HuH-7 (cell line): ENCODE measurements around the gene PAX5.
A peak's percentile ranks its signal among the peaks of the same experiment; 100 is the strongest.

Experiments used
- DNase-seq: peaks from one replicate; pipeline ENCODE4 v3.0.0; 2011; ENCODE audit warnings: low spot score

PAX5 gene

DNA sequence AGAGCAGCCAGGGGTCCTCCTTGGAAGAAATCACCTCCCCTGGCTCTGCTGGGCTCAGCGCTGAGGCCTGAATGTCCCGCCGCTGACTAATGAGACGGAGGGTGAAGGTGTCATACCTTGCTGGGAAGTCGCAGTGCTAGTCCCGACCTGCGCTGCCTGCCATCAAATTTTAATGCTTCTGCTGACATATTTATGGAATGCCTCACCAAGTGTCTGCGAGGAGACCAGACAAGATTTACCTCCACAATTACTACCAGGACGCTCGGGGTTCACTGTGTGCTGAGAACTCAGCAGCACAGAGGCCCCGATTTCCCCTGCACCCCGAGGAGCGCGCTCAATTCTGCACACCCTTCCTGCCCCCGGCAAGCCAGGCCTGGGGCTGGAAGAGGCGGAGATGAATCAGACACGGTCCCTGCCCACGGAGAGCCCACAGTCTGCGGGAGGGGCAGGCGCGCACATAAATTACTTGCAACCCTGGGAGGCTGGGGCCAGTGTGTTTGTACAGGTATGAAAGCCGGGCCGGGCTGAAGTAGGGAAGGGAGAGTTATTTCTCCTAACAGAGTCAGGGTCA lies 175.2 kb downstream of the PAX5 start:
- no peak for DNase-seq

DNA sequence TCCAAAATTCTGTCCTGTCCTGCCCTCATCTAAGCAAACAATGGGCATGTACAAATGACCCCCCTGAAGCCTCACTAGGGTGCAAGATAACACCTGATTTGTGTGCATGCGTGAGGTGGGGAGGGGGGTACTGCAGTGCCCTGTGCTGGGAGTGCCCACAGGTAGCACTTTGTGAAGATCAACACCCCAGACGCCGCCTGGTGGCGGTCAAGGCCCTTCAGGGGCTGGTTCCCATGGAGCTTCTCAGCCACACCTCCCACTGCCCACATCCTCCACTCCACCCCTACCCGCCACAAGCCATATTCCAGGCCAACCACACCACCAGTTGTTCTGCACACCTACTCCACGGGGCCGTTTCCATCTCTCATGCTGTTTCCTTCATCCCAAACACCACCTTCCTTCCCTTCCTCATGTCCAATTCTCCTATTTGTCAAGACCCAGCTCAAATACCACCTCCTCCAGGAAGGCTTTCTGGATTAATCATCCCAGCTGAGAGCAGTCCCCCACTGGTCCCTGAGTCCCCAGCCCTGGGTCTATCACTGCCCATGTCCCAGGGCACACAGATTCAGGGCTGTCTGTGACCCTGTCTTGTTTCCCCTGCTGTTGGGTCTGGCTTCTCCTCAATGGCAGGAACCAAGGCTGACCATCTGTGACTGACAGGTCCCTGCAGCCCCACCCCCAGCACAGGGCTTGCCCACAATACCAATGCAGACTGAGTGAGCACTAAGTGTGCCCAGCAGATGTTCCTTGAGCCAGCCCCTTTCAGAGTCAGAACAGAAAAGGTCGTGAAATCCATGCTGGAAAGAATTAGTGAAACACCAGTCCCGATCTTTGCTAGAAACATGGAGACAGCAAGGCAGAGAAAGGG lies 178.4 kb downstream of the PAX5 start:
- peak; percentile 97 for DNase-seq

DNA sequence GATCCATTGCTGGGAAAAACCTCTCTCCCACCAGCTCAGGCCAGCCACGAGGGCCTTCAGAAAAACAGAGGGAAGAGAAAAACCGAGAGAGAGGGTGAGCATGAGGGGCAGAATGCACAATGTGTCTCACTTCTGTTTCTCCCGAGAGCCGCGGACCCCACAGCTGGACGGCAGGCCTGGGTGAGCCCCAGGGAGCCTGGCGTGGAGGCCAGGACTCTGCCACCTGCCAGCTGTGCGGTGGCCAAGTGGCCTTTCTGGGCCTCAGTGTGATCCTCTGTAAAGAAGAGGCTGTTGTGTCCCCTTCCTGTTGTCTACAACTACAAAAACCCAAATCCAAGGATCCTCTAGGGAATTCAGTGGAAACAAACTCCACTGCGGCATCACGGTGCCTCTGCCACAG lies 179.3 kb downstream of the PAX5 start:
- DNase-seq: no peak

DNA sequence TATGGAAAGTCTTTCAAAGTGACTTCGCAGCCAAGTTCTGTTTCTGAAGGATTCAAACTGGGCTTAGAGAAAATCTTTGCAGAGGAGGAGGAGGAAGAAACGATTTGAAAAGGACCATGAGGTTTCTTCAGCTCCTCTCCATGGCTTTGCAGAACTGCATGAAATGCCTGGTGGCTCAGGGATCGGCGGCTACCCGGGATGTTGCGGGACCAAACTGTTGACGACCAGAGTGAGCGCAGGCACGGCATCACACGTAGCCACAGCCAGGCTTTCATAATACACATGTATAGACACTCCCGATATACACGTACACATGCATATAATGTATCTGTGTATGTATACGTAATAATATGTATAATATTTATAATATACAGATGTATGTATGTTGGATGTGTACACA lies 180.0 kb downstream of the PAX5 start:
- no peak for DNase-seq

DNA sequence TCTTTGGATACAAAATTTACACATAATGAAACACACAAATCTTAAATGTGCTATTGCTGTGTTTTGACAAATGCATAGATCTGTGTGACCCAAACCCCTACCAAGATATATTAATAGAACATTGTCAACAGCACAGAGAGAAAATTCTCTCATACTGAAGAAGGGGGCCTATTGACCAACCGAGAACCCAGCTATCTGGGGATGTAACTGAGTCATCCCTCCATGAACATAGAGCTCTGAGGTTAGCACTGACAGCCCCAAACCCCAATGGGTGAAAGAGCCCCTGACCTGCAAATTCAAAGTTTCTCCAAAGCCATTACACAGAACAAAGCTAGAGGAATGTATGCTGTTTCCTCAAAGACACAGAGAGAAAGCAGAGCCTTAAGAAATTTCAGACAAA lies 180.8 kb downstream of the PAX5 start:
- no peak for DNase-seq

DNA sequence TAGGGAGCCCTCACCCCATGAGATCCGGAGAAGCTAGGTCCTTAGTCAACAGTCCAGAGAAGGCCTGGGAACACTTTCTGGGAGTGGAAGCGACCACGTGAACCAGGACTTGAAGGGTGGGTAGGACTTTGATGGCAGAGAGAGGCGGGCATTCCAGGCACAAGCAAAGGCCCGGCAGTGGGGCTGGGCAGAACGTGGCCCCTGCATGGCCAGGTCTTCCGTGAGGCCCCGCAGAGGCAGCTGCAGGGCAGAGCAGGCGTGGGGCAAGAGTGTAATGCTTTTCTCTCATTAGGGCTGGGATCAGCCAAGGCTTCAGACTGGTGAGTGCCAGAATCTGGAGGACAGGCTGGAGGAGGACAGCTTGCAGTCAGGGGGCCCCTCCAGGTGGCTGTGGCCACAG lies 184.1 kb downstream of the PAX5 start:
- no peak for DNase-seq

DNA sequence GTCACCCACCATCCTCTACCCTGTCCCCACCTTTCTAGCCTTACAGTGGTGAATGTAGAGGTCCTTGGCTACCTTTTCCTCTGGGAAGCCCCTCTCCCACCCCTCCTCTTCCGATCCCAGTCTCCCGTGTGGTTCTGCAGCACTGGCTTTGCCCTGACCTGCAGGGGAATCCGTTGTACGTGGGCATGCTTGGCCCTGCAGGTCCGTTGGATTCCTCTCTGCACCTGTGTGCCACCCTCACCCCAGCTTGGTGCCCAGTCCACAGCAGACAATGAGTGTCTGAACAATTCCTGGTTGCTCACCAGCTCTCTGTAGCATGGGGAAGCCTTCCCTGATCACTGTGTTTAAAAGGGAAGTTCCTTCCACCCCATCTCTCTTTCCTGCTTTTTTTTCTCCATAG lies 185.1 kb downstream of the PAX5 start:
- no peak for DNase-seq

DNA sequence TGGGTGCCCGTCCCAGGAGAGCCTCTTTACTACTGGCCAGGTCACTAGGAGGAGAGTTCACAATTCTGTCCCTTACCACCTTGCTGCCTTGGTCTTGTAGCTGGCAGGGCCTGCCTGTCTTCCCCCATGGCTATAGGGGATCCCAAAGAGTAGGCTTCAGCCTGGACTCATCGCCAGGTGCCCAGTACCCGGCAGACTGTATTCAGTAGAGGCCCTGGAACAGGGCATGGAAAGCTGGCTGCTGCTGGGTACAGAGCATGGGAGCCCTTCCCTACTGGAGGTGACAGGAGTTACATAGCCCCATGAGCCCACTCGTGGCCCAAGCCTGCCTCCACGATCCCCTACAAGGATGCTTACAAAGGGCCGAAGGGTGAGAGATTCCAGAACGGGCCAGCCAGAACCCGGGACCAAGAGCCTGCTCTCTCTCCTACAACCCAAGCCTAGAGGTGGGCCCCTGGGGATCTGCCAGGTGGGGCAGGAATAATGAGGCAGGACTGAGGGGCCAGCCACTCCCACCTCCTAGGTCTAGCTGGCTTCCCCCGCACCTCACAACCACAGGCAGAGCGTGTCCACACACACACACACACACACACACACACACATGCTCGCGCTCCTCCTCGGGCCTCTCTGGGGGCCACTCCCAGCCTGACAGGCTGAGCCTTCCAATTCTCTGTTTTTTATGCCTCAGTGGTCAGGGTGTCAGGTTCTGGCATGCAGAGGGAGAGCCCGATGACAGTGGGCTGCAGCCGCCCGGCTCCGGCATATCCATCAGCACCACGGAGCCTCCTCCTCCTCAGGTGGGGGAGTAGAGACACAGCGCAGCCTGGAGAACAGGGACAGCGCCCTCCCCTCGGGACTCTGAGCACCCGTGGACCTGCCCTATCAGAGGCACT lies 186.0 kb downstream of the PAX5 start:
- no peak for DNase-seq

DNA sequence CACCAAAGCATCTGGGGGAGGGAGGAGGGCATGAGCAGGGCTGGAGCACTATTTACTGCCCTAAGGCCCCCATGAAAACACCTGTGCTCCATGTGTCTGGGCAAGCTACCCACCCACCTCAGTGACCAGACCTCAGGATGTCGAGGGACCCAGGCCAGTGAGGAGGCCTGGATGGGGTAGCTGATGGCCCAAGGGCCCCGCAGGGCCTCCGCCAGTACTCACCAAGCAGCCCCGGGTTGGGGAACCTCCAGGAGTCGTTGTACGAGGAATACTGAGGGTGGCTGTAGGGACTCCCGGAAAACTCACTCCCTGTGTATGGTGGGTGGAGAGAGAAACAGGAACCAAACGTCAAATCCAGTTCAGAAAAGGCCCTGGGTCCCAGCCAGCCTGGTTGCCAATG lies 187.4 kb downstream of the PAX5 start:
- no peak for DNase-seq

DNA sequence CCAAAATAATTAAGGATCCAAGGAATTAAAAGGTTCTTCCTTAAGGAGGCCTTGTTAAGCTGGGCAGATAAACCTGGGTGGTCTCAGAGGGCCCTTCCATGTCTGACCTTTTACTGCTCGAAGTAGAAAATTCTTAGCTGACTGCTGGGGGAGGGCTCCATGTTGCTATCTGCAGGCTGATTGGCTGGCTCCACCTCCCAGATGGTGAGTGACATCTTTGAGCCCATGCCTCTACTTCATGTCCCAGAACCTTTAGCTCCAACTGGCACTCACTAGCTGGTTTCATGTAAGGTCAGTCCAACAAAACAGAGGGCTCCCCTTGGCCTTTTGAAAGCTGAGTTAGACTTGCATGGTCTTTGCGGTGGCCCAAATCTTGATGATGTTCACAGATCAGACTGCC lies 188.2 kb downstream of the PAX5 start:
- DNase-seq: no peak

DNA sequence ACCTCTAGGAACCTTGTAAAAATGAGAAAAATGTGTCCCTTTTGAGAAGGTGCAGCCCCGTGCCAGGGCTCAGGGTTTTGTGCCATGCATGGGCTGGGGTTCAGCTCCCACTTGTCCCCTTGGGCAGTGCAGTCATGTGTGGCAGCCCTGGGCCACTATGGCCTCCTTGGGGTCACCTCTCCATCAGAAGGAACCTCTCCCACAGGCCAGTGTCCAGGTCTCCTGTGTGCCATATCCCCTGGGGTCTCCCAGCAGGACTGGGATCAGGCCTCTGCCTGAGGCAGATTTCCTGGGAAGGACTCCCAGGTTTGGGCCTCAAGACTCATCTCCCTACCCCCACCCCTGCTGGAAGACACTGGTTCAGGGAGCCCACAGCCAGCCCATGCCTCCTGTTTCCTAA lies 189.1 kb downstream of the PAX5 start:
- no peak for DNase-seq

DNA sequence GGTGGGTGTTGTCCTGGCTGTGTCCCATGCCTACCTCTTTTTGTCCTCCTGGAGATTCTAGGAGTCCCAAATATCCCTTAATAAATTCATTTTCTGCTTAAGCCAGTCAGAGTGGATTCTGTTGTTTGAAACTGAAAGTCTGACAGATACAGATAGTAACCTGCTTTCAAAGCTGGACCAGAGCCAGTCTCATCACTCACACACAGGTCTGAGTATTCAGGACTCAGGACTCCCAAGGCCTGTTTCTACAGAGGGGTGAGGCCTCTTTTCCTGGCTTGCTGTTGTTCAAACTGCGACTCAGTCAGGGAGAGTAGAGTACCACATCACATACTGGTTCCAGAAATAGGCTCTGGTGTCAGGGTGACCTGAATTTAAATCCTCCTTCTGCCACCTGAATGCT lies 190.1 kb downstream of the PAX5 start:
- DNase-seq: no peak

DNA sequence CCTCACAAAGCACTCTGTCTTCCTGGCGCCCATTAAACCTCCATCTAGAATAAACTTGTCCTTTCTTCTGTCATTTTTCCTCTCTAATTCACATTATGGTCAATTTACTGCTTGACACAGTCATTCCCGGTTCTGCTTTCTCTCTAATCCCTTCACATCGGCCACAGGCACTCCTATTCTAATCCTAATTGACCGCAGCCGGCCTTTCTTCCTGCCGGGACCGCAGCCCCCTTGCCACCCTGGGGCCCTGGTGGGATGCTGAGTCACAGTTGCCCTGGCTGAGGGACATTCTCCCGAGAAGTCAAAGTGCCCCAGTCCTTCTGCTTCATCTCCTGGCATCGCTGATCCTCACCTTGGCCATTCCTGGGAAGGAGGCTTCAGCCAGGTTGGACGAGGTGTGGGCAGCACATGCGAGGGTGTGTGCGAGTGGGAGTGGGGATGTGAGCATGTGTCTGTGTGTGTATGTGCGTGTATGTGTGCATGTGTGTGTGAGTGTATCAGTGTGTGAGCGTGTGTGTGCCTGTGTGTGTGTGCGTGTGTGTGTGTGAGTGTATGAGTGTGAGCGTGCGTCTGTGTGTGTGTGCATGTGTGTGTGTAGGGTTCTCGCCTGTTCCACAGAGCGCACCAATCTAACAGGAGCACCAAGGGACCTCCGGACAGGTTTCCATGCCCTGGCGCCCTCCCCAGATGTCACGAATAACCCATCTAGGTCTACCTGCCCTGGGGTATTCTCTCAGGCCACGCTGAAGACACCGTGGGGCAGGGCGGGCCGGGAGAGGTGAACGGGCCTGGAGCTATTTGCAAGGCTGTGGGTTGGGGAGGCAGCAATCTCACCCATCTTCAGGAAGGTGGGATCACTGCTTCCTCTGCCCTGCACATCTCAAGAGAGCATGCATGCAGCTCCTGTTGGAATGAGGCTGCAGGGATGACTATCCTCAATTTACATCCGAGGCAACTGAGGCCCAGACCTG lies 191.2 kb downstream of the PAX5 start:
- no peak for DNase-seq

DNA sequence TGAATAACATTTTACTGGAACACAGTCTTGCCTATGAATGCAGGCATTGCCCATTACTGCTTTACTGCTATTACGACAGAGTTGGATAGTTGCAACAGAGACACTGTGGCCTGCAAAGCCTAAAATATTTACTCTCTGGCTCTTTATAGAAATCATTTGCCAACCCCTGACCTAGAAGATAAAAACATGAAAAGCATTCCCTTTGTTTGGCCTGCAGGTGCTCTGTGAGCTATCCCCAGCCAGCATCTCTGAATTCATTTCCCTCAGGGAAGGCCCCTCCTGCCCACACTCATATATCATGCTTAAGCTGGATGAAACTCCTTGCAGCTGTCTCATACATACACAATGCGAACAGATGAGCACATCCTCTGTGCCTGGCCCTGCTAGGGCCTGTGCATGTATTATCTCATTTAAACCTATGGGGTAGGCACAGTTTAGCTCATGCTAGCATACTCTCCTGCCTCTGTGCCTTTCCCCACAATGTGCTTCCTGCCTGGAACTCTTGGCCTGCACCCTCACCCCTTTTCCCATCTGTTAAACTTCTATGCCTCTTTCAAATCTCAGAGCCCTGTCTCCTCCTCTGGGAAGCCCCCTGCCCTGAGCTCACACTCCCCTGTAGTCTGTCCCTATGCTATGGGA lies 193.1 kb downstream of the PAX5 start:
- DNase-seq: peak; percentile 85

DNA sequence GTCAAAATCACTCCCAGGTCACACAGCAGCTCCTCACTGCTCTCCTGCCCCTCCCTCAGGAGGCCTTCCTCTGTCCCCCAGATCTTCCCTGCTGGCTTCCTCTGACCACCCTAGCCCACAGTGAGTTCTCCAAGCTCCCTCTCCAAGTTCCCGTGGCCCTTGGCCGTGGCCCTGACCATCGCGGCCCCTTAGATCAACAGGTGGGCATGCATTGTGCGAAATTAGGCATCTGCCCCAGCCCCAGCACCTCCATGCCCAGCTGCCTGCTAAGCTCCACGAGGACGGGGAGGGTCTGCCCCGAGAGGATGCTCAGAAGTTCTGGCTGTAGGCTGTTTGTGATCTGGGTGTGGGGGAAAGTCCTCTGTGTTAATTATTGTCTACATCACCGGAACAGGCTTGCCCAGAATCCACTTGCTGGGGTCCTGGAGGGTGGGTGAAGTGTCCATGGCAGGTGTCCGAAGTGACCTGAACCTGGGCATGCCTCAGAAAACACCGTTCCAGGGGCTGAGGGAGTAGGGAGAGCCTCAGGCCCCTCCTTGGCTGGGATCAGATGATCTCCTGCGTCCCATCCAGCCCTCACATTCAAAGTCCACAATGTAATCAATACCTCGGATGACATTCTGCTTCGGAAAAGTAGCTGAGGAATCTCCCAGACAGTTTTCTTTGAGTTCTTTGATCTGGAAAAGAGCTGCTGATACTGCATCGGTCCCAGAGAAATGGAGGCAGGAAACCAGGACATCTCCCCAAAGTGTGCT lies 194.8 kb downstream of the PAX5 start:
- DNase-seq: peak; percentile 62

DNA sequence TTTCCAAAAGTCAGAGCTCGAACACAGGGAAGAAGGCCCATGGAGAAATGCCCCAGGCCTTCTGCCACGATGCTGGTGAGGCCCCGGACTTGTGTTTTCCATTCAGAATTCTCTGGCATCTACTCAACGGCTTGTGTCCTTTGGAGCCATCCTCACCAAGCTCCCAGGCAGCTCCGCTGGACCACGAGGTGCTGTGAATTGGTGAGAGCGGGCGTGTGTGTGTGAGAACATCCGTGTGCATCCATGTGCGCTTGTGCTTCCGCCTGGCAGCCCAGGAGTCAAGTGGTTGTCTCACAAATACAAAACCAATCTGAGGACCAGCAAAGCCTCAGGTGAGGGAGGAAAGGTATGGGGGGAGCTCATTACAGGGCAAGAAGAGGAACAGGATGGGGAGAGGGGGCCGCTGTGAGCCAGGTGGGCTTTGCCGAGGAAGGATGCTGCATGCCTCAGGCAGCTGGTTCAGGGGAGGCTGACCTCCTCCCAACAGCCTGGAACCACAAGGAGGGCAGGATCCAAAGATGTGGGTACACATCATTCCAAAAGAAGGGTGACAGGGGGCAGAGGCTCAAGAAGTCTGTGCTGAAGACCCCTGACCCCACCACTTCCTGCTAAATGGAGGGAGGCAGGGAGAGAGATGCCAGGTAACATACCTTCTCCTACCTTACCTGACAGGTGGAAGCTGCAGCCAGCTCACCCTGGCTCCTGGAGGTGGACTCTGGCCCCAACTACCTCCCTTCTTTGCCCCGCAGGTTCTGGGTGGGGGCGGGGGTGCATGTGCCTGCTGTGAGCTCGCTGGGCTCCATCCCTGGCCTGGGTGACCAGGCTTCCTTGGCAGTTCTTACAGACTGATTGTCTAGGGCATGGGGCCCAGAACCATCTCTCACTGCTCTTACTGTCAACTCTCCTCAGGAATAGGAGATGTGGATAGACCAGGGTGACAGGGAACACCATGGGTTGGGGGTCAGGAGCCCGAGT lies 196.3 kb downstream of the PAX5 start:
- no peak for DNase-seq

DNA sequence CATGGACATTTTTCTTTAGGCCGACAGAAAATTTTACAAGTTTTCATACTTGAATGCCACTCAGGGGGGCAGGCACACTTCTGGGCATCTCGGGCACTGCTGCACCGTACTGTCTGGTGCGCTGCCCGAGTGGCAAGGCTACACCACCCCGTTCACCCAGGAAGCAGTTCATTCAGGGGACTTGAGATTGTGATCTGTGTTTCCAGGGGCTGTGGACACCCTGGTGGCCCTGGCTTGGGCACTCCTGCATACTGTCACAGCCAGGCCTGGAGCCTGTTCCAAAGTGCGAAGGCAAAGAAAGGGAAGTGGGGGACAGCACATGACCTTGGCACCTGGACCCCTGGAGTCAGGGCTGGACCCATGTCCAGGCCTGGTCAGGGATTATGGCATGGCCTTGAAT lies 197.6 kb downstream of the PAX5 start:
- no peak for DNase-seq

DNA sequence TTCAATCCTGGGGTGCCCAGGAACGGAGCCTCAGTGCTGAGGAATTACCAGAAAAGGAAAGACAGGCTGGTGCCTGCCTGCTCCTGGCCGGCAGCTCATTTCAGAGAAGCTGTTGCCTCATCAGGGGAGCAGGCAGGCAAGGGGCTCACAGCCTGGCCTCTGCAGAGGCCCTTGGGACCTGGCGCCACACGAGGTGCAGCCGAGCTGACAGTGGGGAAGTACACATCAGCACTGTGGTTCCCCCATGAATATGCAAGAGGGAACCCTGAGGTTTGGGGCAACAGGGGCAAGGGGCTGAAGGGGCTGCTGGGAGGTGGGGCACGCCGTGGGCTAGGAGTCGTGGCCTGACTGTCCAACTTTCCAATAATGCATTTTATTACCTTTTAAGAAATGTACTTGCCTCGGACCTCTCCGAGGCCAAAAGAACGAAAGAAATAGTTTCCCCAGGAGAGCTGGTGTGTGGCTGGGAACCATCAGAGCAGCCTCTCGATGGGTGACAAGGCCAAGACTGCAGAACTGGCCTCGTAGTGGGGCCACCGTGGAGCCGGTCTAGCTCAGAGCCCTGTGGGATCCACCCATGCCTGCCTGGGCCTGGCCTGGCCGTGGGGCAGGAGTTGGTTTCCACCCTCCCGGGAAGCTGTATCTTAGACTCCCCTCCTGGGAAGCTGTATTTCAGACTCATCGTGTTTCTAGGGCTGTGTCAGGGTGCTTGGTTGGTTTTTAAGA lies 198.6 kb downstream of the PAX5 start:
- DNase-seq: no peak

DNA sequence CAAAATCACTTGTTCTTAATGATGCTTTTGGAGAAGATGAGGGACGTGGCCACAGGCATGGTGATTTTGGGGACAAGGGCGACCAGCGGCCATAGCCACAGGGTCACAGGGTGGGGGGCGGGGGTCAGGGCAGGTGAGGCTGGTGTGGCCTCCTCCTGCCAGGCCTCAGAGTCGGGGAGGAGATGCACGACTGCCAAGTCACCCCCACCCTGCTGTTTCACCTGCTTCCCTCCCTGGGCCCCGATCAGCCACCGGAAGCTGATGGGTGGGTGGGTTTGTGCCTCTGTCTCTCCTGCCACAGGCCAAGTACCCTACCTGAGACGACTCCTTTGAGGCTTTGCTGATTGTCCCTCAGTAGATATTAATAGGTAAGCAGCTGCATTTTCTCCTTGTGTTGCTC lies 199.3 kb downstream of the PAX5 start:
- DNase-seq: no peak
